Testis (tissue), 2 donors: Measurements from ENCODE around the gene CCKAR.

Source experiments
- POLR2A ChIP-seq: fragments of 450-650 bp; IDR thresholded peaks from one replicate; pipeline ENCODE4 v1.6.1; 2017; ENCODE audit warnings: antibody characterized with exemption, mild to moderate bottlenecking, moderate library complexity
- TF ChIP-seq, protein P1 (sequence below), 3 experiments: fragments of 450-650 bp in 2 of 3; fragments of 200-600 bp in 1 of 3; sonication (generic) in 1 of 3; IDR thresholded peaks; one replicate each; pipeline ENCODE4 v1.5.1; 2016 to 2019; ENCODE audit warnings: antibody characterized with exemption in 3 of 3, mild to moderate bottlenecking in 2 of 3, moderate library complexity in 1 of 3

DNA sequence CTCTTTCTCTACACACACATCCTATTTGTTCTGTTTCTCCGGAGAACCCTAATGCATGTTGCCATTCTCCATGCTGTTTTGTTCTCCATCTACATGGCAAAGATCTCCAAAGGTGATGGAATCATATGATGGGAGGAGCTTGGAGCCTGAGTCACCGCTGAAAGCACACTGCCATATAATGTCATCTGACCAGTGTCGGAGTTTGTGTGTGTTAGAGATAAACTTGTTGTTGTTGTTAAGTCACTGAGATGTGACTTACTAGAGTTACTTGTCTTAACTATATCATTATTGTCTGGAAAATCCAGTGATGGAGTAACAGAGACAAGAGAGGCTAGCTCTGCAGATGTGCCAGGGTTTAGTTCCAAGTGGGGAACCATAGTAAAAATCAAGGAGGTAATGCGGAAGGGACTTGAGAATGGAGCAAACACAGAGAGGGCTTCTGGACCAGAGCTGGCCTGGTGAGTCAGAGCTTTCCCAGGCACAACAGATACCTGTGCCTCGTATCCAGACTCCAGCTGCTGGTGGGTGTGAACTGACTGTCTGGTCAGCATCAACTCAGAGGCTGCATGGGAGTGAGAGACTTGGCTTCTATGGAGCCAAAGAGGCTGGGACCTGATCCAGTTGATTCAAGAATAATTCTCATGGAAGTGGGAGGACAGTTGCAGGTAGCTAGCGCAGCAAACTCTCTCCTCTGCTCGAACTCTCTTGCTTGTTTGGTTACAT lies 30.6 kb upstream of the CCKAR start:
- no peak for TF ChIP-seq POLR2A
- TF ChIP-seq, protein P1, sequence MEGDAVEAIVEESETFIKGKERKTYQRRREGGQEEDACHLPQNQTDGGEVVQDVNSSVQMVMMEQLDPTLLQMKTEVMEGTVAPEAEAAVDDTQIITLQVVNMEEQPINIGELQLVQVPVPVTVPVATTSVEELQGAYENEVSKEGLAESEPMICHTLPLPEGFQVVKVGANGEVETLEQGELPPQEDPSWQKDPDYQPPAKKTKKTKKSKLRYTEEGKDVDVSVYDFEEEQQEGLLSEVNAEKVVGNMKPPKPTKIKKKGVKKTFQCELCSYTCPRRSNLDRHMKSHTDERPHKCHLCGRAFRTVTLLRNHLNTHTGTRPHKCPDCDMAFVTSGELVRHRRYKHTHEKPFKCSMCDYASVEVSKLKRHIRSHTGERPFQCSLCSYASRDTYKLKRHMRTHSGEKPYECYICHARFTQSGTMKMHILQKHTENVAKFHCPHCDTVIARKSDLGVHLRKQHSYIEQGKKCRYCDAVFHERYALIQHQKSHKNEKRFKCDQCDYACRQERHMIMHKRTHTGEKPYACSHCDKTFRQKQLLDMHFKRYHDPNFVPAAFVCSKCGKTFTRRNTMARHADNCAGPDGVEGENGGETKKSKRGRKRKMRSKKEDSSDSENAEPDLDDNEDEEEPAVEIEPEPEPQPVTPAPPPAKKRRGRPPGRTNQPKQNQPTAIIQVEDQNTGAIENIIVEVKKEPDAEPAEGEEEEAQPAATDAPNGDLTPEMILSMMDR (IDR thresholded peaks at IDR 0.05) = no peak
